PFSK-1 (cell line): ENCODE data around the gene NUP155.

ENCODE experiments used
- POLR2AphosphoS5 ChIP-seq: IDR thresholded peaks from 2 replicates; pipeline ENCODE4 v1.6.1; 2012; ENCODE audit warnings: low read depth, mild to moderate bottlenecking, control low read depth, low read length, moderate library complexity
- SIN3A ChIP-seq: IDR thresholded peaks from 2 replicates; pipeline ENCODE4 v1.6.1; 2012; ENCODE audit warnings: mild to moderate bottlenecking, low read length, moderate library complexity, borderline replicate concordance; ENCODE audit not compliant: insufficient read depth
- TAF1 ChIP-seq: IDR thresholded peaks from 2 replicates; pipeline ENCODE4 v1.6.1; 2012; ENCODE audit warnings: low read length, control low read depth, borderline replicate concordance; ENCODE audit not compliant: insufficient read depth

- no peak for TF ChIP-seq POLR2AphosphoS5
- no peak for TF ChIP-seq TAF1
- no peak for TF ChIP-seq SIN3A
These were observed 51.7 kb downstream of the NUP155 start for GRCh38 chr5:37319037-37319782.
